Stomach (tissue), 4 donors: Measurements from ENCODE around the gene TTLL1.

Experiments
- CTCF ChIP-seq, 7 experiments: fragments of 450-650 bp in 4 of 7; fragments of 200-600 bp in 3 of 7; sonication (generic) in 3 of 7; IDR thresholded peaks; one replicate each; pipeline ENCODE4 v1.5.1; 2016 to 2019; ENCODE audit warnings: antibody characterized with exemption in 7 of 7, control low read depth in 2 of 7, mild to moderate bottlenecking in 1 of 7
- EP300 ChIP-seq: sonication (generic); formaldehyde crosslinking; IDR thresholded peaks from one replicate; pipeline ENCODE4 v1.6.1; 2017; ENCODE audit warnings: antibody characterized with exemption
- POLR2A ChIP-seq, 4 donors: fragments of 450-650 bp; IDR thresholded peaks; one replicate each; pipeline ENCODE4 v1.6.1; 2016; ENCODE audit warnings: antibody characterized with exemption in 4 of 4, control low read depth in 2 of 4, mild to moderate bottlenecking in 1 of 4, moderate library complexity in 1 of 4
- POLR2AphosphoS5 ChIP-seq, 3 donors: sonication (generic); formaldehyde crosslinking; IDR thresholded peaks; one replicate each; pipeline ENCODE4 v1.6.1; 2016; ENCODE audit warnings: antibody characterized with exemption in 3 of 3

- TF ChIP-seq CTCF (IDR thresholded peaks at IDR 0.05): no peak
- no peak for TF ChIP-seq POLR2AphosphoS5 (IDR thresholded peaks at IDR 0.05)
- no peak for TF ChIP-seq EP300
- no peak for TF ChIP-seq POLR2A (IDR thresholded peaks at IDR 0.05)
Observed at GRCh38 chr22:43002202-43002586, 87.0 kb downstream of the TTLL1 start.
